ENCODE data around the gene GPR148.

- TF ChIP-seq POLR2AphosphoS5 (IDR thresholded peaks at IDR 0.05; ENCODE audit: low read depth) (no peak), SPI1 (IDR thresholded peaks at IDR 0.05; ENCODE audit: borderline replicate concordance, low read depth) (no peak), GABPA (IDR thresholded peaks at IDR 0.05; ENCODE audit: low read depth) (no peak)
- TF ChIP-seq, protein P1, sequence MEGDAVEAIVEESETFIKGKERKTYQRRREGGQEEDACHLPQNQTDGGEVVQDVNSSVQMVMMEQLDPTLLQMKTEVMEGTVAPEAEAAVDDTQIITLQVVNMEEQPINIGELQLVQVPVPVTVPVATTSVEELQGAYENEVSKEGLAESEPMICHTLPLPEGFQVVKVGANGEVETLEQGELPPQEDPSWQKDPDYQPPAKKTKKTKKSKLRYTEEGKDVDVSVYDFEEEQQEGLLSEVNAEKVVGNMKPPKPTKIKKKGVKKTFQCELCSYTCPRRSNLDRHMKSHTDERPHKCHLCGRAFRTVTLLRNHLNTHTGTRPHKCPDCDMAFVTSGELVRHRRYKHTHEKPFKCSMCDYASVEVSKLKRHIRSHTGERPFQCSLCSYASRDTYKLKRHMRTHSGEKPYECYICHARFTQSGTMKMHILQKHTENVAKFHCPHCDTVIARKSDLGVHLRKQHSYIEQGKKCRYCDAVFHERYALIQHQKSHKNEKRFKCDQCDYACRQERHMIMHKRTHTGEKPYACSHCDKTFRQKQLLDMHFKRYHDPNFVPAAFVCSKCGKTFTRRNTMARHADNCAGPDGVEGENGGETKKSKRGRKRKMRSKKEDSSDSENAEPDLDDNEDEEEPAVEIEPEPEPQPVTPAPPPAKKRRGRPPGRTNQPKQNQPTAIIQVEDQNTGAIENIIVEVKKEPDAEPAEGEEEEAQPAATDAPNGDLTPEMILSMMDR (IDR thresholded peaks at IDR 0.05; ENCODE audit: insufficient read depth, low read length) = no peak
- TF ChIP-seq, protein P2, sequence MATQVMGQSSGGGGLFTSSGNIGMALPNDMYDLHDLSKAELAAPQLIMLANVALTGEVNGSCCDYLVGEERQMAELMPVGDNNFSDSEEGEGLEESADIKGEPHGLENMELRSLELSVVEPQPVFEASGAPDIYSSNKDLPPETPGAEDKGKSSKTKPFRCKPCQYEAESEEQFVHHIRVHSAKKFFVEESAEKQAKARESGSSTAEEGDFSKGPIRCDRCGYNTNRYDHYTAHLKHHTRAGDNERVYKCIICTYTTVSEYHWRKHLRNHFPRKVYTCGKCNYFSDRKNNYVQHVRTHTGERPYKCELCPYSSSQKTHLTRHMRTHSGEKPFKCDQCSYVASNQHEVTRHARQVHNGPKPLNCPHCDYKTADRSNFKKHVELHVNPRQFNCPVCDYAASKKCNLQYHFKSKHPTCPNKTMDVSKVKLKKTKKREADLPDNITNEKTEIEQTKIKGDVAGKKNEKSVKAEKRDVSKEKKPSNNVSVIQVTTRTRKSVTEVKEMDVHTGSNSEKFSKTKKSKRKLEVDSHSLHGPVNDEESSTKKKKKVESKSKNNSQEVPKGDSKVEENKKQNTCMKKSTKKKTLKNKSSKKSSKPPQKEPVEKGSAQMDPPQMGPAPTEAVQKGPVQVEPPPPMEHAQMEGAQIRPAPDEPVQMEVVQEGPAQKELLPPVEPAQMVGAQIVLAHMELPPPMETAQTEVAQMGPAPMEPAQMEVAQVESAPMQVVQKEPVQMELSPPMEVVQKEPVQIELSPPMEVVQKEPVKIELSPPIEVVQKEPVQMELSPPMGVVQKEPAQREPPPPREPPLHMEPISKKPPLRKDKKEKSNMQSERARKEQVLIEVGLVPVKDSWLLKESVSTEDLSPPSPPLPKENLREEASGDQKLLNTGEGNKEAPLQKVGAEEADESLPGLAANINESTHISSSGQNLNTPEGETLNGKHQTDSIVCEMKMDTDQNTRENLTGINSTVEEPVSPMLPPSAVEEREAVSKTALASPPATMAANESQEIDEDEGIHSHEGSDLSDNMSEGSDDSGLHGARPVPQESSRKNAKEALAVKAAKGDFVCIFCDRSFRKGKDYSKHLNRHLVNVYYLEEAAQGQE (IDR thresholded peaks at IDR 0.05; ENCODE audit: insufficient replicate concordance, low read depth) = no peak
These were observed 38.0 kb downstream of the GPR148 start for GRCh38 chr2:130766711-130767407.

All from HL-60 (cell line).